ENCODE data around the gene ANAPC15.

The ANAPC15 gene

DNA sequence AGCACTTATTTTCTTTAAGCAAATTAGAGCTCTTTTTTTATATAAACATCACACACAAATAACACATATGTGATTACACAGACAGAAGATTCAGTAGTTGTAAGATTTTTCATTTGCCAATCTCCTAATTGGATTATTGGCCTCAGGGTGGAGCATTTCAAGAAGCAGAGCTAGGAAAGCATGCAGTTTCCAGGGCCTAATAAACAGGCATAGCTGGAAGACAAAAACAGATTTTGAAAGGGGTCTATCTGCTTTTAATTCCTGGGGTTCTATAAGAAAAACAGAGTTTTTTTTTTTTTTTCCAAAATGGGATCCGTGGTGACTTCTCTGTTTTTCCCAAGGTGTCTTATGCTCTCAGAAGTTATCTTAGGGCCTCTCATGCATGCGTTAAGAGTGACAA is 15.4 kb upstream of the ANAPC15 start:
- FAIRE-seq: no peak
- DNase-seq (ENCODE audit: insufficient read length, low spot score): no peak

DNA sequence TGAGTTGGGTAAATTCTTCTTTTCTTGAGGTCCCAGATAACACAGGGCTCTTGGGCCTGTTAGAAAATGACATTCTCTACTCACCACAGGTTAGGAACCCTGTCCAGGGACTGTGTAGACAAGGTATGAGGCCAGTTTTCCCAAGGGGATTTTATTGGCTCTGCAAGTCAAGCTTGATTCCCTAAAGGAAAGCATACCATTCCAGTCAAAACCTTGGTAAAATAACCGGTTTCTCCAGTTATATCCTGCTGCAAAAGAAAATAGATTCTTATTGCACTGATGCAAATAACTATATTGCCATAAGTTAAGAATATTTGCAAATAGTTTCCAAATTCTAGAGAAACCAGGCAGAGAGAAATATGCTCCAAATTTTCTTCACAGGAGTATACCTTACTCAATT is 13.5 kb upstream of the ANAPC15 start:
- FAIRE-seq (no peak), DNase-seq (ENCODE audit: insufficient read length, low spot score) (no peak)

DNA sequence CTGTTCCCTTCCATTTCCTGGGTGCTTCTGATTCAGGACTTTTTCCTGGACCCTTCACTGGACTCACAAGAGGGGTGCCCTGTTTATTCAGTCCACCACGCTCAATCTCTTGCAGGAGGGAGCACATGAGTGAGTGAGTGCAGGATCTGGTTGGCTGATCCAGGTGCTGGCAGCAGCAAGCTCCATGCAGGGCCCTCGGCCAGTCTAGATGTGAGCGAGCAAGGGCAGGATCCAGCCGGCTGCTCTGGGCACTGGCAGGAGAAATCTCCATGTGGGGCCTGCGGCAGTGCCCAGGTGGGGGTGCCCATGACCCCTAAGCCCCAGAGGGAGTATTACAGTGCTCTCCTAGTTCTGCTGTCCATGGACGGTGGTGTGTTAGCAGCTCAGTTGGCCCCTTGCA is 11.6 kb upstream of the ANAPC15 start:
- FAIRE-seq (no peak), DNase-seq (ENCODE audit: insufficient read length, low spot score) (no peak)

DNA sequence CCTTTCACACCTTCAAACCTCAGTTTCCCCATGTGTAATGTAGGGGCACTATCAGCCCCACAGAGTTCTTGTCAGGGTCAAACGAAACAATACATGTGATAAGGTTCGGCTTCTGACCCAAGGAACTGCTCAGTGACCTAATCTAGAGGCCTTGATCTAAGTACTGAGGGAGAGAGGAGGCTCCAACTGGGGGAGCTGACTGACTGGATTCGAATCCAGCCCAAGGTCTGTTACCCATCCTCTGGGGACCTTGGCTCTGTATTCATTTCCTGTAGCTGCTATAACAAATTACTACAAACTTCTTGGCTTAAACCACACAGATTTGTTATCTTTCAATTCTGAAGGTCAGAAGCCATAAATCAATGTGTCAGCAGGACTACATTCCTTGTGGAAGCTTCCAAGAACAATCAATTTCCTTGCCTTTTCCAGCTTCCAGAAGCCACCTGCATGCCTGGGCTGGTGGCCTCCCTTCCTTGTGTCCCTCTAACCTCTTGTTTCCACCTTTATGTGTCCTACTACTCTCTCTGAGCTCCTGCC is 10.7 kb upstream of the ANAPC15 start:
- DNase-seq (ENCODE audit: insufficient read length, low spot score): no peak
- no peak for FAIRE-seq

DNA sequence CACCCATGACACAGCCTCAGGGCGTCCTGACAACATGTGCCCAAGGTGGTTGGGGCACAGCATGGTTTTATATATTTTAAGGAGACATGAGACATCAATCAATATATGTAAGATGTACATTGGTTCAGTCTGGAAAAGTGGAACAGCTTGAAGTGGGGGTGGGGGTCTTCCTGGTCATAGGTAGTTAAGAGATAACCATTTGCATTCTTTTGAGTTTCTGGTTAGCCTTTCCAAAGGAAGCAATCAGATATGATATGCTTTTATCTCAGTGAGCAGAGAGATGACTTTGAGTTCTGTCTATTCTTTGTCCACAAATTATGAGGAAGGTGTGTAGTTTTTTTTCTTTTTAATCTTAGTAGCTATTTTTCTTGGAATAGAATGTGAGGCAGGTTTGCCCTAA is 10.1 kb upstream of the ANAPC15 start:
- DNase-seq (ENCODE audit: insufficient read length, low spot score) (no peak), FAIRE-seq (no peak)

DNA sequence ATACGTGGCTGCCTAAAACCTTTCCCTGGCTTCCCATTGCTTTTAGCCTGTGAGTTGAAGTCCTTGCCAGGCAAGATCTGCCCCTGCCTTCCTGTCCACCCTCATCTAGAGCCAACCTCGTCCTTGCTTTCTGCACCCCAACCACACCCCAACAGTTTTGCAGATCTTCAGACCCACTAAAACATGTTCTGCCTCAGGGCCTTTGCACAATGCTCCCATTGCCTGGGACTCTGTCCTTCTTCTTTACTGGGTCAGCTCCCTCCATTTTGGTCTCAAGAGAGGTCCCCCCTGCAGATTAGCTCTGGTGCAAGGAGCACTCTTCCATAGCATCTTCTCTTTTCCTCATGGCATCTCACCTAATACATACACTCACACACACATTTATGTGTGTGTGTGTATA is 8.4 kb upstream of the ANAPC15 start:
- FAIRE-seq (no peak), DNase-seq (ENCODE audit: insufficient read length, low spot score) (no peak)

DNA sequence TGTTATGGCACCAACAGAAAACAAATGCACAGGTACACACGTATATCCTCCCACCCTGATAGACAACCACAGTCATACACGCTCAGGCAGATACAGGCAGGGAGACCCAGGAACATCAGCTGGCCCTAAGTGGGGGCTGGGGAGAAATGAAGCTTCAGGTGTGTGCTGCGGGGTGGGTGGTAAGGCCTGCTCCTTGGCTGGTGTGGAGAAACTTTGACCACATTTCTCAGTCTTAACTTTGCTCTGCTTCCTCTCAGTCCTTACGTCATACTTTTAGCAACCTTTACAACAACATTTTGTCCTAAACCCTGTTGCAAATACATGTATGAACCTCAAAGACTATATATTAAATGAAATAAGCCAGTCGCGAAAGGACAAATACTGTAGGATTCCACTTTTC is 6.7 kb upstream of the ANAPC15 start:
- FAIRE-seq: no peak
- no peak for DNase-seq (ENCODE audit: insufficient read length, low spot score)

DNA sequence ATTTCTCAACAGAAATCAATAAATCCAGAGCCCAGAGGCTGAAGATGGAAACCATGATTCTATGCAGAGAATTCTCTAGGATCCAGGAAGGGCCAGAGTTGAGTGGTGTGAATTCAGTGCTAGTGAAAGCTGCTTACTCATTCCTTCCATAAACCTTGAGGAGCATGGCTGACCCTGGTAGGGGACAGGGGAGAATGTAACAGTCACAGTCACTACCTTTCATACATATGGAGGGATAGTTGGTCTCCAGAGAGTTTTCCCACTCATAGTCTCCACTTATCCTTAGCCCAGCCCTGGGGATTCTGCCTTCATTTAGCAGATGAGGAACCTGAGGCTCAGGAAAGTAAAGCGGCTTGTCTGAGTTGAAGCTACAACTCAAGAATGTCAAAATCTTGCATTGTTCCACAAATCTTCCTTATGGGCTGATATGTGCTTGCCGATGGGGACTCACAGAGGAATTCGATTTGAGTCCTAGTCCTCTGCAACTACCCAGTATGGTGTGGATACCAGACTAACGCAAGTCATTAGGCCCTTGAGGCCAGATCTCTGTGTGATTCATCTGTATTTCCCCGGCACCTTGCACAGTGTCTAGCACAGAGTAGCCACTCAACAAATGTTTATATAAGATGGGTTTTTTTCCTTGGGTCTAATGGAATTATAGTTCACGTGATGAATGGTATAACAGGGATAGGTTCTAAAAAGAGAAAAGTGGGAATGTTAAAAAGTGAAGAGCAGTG is 3.7 kb upstream of the ANAPC15 start:
- DNase-seq (ENCODE audit: insufficient read length, low spot score) (no peak), FAIRE-seq (no peak)

DNA sequence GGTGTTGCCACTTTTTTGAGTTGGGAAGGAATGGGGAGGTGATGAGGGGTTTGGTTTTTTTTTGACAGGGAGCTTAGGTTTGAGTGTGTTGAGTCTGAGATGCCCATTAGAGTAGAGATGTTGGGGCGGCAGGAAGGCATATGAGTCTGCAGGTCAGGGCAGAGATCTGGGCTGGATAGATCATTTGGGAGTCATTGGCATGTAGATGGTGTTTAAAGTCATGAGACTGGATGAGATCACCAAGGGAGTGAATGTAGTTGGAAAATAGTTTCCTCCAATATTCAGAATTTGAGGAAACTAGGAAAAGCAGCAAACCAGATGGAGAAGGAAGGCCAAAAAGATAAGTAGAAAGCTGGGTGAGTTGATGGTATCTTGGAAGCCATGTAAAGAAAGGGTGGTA is 2.1 kb upstream of the ANAPC15 start:
- DNase-seq (ENCODE audit: insufficient read length, low spot score): no peak
- FAIRE-seq: no peak

DNA sequence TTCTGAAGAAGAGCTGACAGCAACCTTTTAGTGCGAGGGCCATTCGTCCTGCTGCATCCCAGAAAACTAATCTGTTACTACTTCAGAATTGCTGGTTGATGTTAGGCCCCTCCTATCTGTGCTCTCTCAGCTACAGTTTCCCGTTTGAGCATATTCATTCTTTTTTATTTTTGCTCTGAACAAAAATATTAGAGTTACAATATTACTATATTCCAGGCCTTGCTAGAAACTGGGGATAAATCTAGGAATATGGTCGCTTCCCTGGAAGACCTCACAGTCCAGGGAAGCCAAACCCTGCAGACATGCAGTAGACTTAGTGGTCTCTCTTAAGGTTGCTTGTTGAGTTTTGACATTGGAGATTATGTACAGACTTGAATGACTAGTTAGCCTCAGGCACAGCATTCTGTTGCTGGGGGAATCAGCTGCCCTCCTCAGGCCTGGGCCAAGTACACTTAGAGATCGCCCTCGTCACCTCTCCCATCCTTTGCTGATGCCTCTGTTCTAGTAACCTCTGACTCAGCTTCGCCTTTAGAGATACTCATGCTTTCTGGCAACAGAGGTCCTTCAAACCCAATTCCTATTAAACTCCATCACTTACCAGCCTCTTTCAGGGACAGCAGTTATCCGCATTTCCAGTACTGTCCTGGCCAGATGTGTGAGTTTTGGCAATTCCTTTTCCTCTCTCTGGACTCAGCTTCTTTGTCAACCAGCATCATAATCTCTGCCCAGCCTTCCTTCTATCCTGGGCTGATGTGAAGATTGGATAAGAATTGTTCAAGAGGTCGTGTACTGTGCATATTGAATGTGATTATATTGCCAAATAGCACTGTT is 698 bp upstream of the ANAPC15 start:
- FAIRE-seq (no peak), DNase-seq (ENCODE audit: insufficient read length, low spot score) (no peak)

DNA sequence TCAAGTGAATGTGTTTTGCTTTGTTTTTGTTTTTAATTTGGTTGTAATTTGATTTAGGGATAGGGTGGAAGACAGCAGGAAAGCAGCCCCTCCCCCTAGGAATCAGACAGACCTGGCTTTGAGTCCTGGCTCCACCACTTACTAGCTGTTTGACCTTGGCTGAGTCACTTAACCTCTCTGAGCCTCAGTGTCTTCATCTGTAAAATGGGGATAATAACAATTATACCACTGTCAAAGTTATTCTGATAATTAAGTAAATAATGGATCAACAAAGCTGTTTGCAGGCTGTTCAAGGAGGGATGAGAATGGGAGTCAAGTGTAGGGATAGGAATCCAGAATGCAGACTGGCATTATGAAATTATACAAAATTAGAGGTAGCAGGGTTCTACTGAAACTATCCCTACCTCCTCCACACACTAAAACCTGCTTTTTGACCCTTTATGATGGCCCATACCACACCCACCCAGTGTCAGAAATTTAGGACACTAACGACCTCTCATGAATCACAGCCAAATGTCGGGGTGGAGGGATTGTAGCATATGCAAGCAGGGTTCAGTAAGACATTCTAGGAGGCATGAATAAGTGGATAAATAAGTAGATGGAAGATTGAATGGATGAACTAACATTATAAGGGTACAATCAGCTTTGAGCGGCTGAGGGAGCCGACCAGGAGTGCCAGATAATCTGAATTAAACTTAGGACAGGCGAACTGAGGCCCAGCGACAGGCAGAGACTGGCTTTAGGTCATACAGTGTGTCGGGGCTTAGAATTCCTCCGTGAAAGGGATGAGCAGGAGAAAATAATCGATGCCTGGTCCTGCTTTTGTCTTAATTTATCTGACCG is 974 bp downstream of the ANAPC15 start:
- FAIRE-seq: no peak
- DNase-seq (ENCODE audit: insufficient read length, low spot score): no peak

DNA sequence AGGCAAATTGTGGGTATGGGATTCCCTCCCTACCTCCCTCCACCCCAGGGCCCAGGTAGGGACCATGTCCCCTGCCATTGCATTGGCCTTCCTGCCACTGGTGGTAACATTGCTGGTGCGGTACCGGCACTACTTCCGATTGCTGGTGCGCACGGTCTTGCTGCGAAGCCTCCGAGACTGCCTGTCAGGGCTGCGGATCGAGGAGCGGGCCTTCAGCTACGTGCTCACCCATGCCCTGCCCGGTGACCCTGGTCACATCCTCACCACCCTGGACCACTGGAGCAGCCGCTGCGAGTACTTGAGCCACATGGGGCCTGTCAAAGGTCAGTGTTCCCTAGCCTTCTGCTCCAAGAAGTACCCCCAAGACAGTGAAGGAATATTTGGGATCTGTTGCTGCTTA is 6.6 kb downstream of the ANAPC15 start, which contains the start of gene TOMT:
TOMT (plus strand) TSS at position 37 of the 400 bp plus-strand sequence; CDS start at position 65, 28 bp downstream.
- FAIRE-seq (no peak), DNase-seq (ENCODE audit: insufficient read length, low spot score) (no peak)

DNA sequence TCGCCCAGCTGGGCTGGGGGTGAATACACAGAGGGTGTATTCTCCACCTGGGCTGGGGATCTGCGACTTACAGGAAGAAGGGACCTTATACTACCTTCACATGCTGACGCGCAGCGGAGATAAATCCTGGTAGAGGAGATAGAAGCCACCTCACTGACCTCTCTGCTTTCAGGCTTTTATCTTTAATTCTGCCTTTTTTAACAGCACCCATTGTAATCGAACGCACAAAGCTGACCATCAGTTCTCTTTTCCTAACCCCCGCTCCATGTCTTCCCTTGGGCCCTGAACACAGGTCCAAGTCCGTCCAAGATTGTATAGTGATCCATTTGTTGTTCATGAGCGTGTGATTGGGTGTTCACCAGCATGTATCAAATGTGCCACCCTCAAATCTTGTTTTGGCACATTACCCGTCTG is 8.7 kb downstream of the ANAPC15 start:
- DNase-seq (ENCODE audit: insufficient read length, low spot score) (no peak), FAIRE-seq (no peak)

DNA sequence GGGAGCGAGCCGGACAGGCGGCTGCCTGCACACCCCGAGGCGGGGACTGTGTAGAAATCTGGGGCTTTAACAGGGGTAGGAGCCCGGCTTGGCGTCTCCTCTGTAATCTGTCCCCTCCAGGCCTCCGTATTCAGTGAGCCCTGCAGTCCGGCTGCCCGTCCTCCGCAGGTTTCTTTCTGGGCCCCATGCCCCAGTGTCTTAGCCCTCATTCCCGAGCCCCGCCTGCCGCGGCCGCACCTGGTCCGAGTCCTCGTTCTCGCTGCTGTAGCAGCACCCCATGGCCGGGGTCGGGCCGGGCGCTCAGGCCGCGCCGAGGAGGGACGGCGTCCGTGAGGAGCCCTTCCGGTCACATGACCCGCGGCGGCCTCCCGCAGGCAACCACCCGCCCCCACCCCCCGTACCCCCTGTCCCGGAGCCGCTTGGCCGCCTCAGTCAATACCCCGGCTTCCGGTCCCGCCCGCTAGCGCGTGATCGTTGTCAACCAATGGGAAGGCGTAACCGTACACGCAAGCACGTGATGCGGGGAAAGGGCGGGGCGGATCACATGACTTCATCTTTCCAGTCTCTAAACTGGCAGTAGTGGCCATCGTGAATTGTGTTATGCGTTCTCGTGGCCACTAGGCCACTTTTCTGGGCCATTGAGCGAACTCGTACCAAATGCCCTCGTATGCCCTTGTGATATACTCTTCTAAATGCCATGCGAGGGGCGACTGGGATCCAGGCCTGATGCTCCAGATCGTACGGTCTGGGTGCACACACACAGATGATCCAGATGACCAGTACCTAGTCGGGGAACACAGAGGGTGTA is 9.3 kb downstream of the ANAPC15 start, which contains the start of gene LAMTOR1:
LAMTOR1 (minus strand) TSS at position 352 of the 808 bp plus-strand sequence; CDS start at position 279, 73 bp downstream.
- FAIRE-seq: peak; percentile 96

DNA sequence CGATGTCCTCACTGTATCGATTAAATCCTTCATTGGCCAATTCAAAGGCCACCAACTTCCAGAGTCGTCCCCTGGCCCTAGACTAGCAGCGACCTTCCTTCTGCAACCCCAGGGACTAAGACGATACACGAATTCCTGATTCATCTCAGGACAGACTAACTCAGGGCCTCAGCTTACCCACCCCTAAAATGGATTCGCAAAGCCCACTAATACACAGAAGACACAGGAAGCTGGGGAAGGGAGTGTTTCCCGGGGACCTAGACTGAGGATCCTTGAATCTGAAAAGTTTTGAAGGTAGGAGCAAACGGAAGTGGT is 9.9 kb downstream of the ANAPC15 start:
- DNase-seq (ENCODE audit: insufficient read length, low spot score): no peak
- peak; percentile 74 for FAIRE-seq

More for the DNA sequence above, 9.3 kb downstream of the ANAPC15 start, which contains the start of gene LAMTOR1:
- DNase-seq (ENCODE audit: insufficient read length, low spot score): peak; percentile 79

DNA sequence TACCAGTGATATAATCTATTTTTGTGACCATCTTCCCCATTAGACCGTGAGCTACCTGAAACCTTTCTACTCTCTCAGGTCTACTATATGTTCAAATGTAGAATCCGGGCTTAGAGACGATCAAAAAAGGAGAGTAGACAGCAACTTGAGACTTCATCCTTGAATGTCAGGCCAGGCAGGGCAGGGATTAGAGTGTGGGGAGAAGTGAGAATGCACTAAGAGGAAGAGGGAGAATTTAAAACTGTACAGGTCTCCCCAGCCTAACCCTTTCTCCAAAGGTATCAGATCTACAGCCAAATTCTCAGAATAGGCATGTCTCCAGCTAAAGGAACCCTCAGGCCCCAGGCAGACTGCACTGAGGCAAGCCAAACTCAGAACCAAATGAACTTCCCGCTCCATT is 10.3 kb downstream of the ANAPC15 start:
- DNase-seq (ENCODE audit: insufficient read length, low spot score) (no peak), FAIRE-seq (peak; percentile 45)

DNA sequence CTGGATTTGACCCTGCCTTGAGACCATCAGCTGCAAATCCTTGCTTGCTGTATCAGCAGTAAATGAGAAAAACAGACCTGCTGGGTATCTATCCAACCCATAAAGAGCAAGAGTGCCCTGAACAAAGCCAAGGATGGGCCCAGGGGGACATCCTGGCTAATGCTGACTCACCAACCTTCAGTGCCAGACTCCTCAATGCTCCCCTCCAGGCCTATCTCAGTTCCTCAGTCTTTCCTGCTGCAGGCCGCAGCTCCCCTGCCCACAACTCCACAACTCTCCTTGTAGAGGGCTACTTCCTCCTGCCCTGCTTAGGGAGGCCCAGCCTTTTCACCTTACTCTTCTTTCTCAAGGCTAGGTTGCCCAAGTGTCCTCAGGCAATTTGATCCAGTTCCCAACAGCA is 12.0 kb downstream of the ANAPC15 start:
- no peak for FAIRE-seq
- no peak for DNase-seq (ENCODE audit: insufficient read length, low spot score)

DNA sequence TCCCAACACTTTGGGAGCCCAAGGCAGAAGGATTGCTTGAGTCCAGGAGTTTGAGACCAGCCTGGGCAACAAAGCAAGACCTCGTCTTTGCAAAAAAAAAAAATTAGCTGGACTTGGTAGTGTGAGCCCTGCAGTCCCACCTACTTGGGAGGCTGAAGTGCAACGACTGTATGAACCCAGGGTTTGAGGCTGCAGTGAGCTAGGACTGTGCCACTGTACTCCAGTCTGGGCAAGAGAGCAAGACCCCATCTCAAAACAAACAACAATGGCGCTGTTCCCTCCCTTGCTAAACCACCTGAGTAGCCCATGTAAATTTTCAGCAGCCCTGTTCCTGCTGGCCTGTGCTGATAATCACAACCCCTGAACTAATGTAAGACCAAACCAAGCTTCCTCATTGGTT is 12.5 kb downstream of the ANAPC15 start:
- no peak for FAIRE-seq
- DNase-seq (ENCODE audit: insufficient read length, low spot score): no peak

DNA sequence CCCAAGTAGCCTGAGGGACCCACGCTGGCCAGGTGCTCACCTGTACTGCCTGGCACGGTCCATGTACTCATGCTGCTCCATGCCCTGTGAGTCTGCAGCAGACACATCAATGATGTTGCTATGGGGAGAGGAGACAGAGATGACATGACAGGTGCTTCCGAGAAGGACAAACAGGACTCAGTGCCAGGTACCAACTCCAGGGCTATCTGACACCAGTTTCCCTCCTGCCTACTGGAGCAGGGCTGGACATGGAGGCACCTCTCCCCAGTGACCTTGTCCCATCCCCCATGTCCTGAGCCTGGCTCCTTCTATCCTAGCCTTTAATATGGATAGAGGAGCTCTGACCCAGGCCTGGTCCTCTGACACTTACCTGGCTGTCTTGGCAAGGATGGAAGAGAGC is 13.8 kb downstream of the ANAPC15 start:
- DNase-seq (ENCODE audit: insufficient read length, low spot score): no peak

DNA sequence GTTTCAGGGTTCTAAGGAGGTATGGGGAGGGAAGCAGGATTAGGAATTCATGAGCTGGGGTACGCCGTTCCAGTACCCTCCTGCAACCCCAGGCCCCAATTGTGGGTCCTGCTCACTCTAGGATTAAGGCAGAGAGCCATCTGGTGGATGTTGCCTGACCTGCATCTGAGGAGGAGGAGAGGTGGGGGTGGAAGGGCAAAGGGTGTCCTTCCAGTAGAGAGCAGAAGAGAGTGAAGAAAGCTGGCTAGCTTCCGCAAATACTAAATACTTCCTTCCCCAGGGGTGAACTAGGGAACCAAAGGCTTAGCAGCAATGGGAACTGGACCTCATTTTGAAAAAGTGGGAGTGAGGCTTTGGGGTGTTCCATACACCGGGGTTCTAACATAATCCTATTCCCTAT is 21.2 kb downstream of the ANAPC15 start:
- DNase-seq (ENCODE audit: insufficient read length, low spot score) (peak; percentile 54), FAIRE-seq (peak; percentile 84)

More for the DNA sequence above, 13.8 kb downstream of the ANAPC15 start:
- FAIRE-seq: no peak
